ENCODE results near the gene CYP46A1.

- TF ChIP-seq, protein P1, sequence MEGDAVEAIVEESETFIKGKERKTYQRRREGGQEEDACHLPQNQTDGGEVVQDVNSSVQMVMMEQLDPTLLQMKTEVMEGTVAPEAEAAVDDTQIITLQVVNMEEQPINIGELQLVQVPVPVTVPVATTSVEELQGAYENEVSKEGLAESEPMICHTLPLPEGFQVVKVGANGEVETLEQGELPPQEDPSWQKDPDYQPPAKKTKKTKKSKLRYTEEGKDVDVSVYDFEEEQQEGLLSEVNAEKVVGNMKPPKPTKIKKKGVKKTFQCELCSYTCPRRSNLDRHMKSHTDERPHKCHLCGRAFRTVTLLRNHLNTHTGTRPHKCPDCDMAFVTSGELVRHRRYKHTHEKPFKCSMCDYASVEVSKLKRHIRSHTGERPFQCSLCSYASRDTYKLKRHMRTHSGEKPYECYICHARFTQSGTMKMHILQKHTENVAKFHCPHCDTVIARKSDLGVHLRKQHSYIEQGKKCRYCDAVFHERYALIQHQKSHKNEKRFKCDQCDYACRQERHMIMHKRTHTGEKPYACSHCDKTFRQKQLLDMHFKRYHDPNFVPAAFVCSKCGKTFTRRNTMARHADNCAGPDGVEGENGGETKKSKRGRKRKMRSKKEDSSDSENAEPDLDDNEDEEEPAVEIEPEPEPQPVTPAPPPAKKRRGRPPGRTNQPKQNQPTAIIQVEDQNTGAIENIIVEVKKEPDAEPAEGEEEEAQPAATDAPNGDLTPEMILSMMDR (IDR thresholded peaks at IDR 0.05): no peak
- TF ChIP-seq POLR2A (IDR thresholded peaks at IDR 0.05): no peak
Measured at GRCh38 chr14:99664937-99665273, 19.2 kb upstream of the CYP46A1 start.
